ENCODE results near the gene NEK1.

- TF ChIP-seq CTCF (IDR thresholded peaks at IDR 0.05; ENCODE audit: borderline replicate concordance, extremely low read depth, low read length, poor library complexity, severe bottlenecking) (no peak), EZH2 (IDR thresholded peaks at IDR 0.05; ENCODE audit: borderline replicate concordance, low read depth, low read length, severe bottlenecking) (no peak)
Measured at GRCh38 chr4:169655401-169655800, 43.0 kb upstream of the NEK1 start.
